IMR-90 (cell line): ENCODE data around the gene GUCY1B1. TPM values are rescaled to one million over a fixed set of nuclear protein-coding genes. Genes with fewer than 3 reads are reported as not detected.

ENCODE experiments used
- ATAC-seq: fragments of 200-7000 bp; cut with Tn5 transposase; 2 replicates; pipeline ENCODE4 v1.9.1; 2020; ENCODE audit warnings: low read depth, mild to moderate bottlenecking, moderate library complexity
- BruUV-seq: library from RNA; stranded (reverse); fragments of 400-500 nt; replicated peaks from 2 replicates; lab custom pipeline; 2021; lab: Mats Ljungman, UMichigan
- CTCF ChIA-PET: fragments of 300-600 bp; formaldehyde crosslinking; extraction: SDS; loops from one replicate; lab custom pipeline; 2021; ENCODE audit warnings: antibody characterized with exemption; lab: Yijun Ruan, JAX
- POLR2A ChIA-PET: fragments of 300-600 bp; sonication (Branson Sonifier 250); formaldehyde crosslinking; loops from one replicate; lab custom pipeline; 2022; ENCODE audit warnings: antibody characterized with exemption; ENCODE audit not compliant: unreplicated experiment; lab: Charles Lee
- DNase-seq: peaks from one replicate; pipeline ENCODE4 v3.0.0; 2013
- H2AFZ ChIP-seq: replicated peaks from 2 replicates; pipeline ENCODE3; 2013; ENCODE audit warnings: low read length, mild to moderate bottlenecking; ENCODE audit not compliant: poor library complexity
- H2AK5ac ChIP-seq: 2 replicates; pipeline ENCODE4 v1.6.1; 2013; ENCODE audit warnings: low read depth, low read length, inconsistent platforms
- H2AK9ac ChIP-seq: replicated peaks from 2 replicates; pipeline ENCODE3; 2013; ENCODE audit warnings: mild to moderate bottlenecking, low read depth, low read length, moderate library complexity; ENCODE audit not compliant: poor library complexity
- H2BK120ac ChIP-seq: 2 replicates; pipeline ENCODE4 v1.6.1; 2013; ENCODE audit warnings: low read depth, low read length, inconsistent platforms
- H2BK15ac ChIP-seq: 3 replicates; pipeline ENCODE4 v1.6.1; 2013; ENCODE audit warnings: low read depth, low read length, inconsistent platforms
- H2BK20ac ChIP-seq: 2 replicates; pipeline ENCODE4 v1.6.1; 2013; ENCODE audit warnings: low read depth, mild to moderate bottlenecking, inconsistent platforms, low read length, moderate library complexity
- H2BK5ac ChIP-seq: 2 replicates; pipeline ENCODE4 v1.6.1; 2013; ENCODE audit warnings: mild to moderate bottlenecking, low read depth, low read length, inconsistent platforms; ENCODE audit not compliant: poor library complexity, severe bottlenecking
- H3K14ac ChIP-seq: replicated peaks from 2 replicates; pipeline ENCODE4 v1.6.1; 2013; ENCODE audit warnings: low read depth, low read length, inconsistent platforms
- H3K18ac ChIP-seq: 2 replicates; pipeline ENCODE4 v1.6.1; 2013; ENCODE audit warnings: low read depth, low read length, control low read depth
- H3K23ac ChIP-seq: 2 replicates; pipeline ENCODE4 v1.6.1; 2013; ENCODE audit warnings: low read depth, low read length, inconsistent platforms
- H3K27ac ChIP-seq: 2 replicates; pipeline ENCODE4 v1.5.1; 2013; ENCODE audit warnings: mild to moderate bottlenecking, control low read depth, low read length; ENCODE audit not compliant: insufficient read depth
- H3K27me3 ChIP-seq: 2 replicates; pipeline ENCODE4 v1.6.1; 2013; ENCODE audit warnings: low read length; ENCODE audit not compliant: control insufficient read depth, insufficient read depth
- H3K36me3 ChIP-seq: 2 replicates; pipeline ENCODE4 v1.6.1; 2013; ENCODE audit warnings: low read length, mixed read lengths; ENCODE audit not compliant: control insufficient read depth, insufficient read depth
- H3K4ac ChIP-seq: 2 replicates; pipeline ENCODE4 v1.6.1; 2013; ENCODE audit warnings: low read depth, low read length, inconsistent platforms
- H3K4me1 ChIP-seq: 2 replicates; pipeline ENCODE4 v1.6.1; 2013; ENCODE audit warnings: low read length, mixed read lengths; ENCODE audit not compliant: control insufficient read depth, insufficient read depth
- H3K4me2 ChIP-seq: 2 replicates; pipeline ENCODE4 v1.6.1; 2013; ENCODE audit warnings: low read depth, mild to moderate bottlenecking, control low read depth, low read length, moderate library complexity
- H3K4me3 ChIP-seq: 2 replicates; pipeline ENCODE4 v1.5.1; 2013; ENCODE audit warnings: low read depth, mild to moderate bottlenecking, control low read depth, low read length, moderate library complexity; ENCODE audit not compliant: insufficient read depth
- H3K56ac ChIP-seq: 2 replicates; pipeline ENCODE4 v1.6.1; 2013; ENCODE audit warnings: low read length, inconsistent platforms; ENCODE audit not compliant: insufficient read depth; ENCODE audit errors: extremely low read depth
- H3K79me1 ChIP-seq, 2 experiments: 2 replicates each; pipeline ENCODE4 v1.6.1; 2013; ENCODE audit warnings: low read length in 2 of 2, inconsistent platforms in 1 of 2, low read depth in 1 of 2
- H3K9ac ChIP-seq: 2 replicates; pipeline ENCODE4 v1.6.1; 2013; ENCODE audit warnings: low read depth, low read length, control low read depth
- H3K9me1 ChIP-seq: 2 replicates; pipeline ENCODE4 v1.6.1; 2013; ENCODE audit warnings: low read length, inconsistent platforms; ENCODE audit not compliant: insufficient read depth
- H3K9me3 ChIP-seq: 2 replicates; pipeline ENCODE4 v1.6.1; 2013; ENCODE audit warnings: low read length; ENCODE audit not compliant: control insufficient read depth, insufficient read depth
- H4K20me1 ChIP-seq: 2 replicates; pipeline ENCODE4 v1.6.1; 2013; ENCODE audit warnings: low read length, inconsistent platforms; ENCODE audit not compliant: insufficient read depth
- H4K5ac ChIP-seq: 2 replicates; pipeline ENCODE4 v1.6.1; 2013; ENCODE audit warnings: mild to moderate bottlenecking, low read depth, low read length, control low read depth
- H4K8ac ChIP-seq, 2 experiments: 2 replicates each; pipeline ENCODE4 v1.6.1; 2013; ENCODE audit warnings: low read depth in 2 of 2, low read length in 2 of 2, control low read depth in 1 of 2, inconsistent platforms in 1 of 2
- H4K91ac ChIP-seq: 2 replicates; pipeline ENCODE4 v1.6.1; 2013; ENCODE audit warnings: low read depth, low read length, inconsistent platforms; ENCODE audit not compliant: insufficient read depth
- BHLHE40 ChIP-seq: fragments of 150-350 bp; IDR thresholded peaks from 2 replicates; pipeline ENCODE4 v1.6.1; 2016; ENCODE audit warnings: mild to moderate bottlenecking, low read depth, low read length
- MAZ ChIP-seq: IDR thresholded peaks from 2 replicates; pipeline ENCODE4 v1.6.1; 2012; ENCODE audit warnings: low read depth, mild to moderate bottlenecking, low read length, improper control_type of control experiment, moderate library complexity, borderline replicate concordance
- USF2 ChIP-seq: fragments of 150-350 bp; IDR thresholded peaks from 2 replicates; pipeline ENCODE4 v1.6.1; 2017; ENCODE audit warnings: mild to moderate bottlenecking, antibody characterized with exemption, low read length, low read depth
- WGBS, 2 experiments: methylation state at CpG; one replicate each; pipeline versions ENCODE4 v1.1.5 to v1.1.7; 2013; ENCODE audit warnings: missing lambda C conversion rate in 2 of 2; ENCODE audit not compliant: insufficient read length in 1 of 2; ENCODE audit errors: extremely low coverage in 2 of 2; 5-methylcytosine and 5-hydroxymethylcytosine counted together
- dilution Hi-C: fragments of 300-500 bp; cut with HindIII; formaldehyde crosslinking; loops from one replicate; pipeline ENCODE4 v1.14.3; 2018; ENCODE audit warnings: low sequenced_read_pairs; ENCODE audit not compliant: unreplicated experiment
- in situ Hi-C: fragments of 300-500 bp; cut with MboI; formaldehyde crosslinking; loops from 3 replicates; pipeline ENCODE4 v1.14.3; 2019; ENCODE audit warnings: low sequenced_read_pairs, inconsistent platforms, mixed read lengths
- intact Hi-C: fragments of 100-400 bp; cut with micrococcal nuclease; formaldehyde crosslinking; loops from 2 replicates; pipeline ENCODE4 v1.10.0; 2022
- polyA plus RNA-seq, 3 experiments: library from polyadenylated mRNA; depleted of rRNA; stranded (reverse); fragments of >200 nt; gene quantifications; 2 replicates each; pipeline ENCODE4 v1.2.3, GENCODE V29; 2012; ENCODE audit warnings: low replicate concordance in 1 of 3
- total RNA-seq: library from RNA; depleted of rRNA; stranded (reverse); fragments of >200 nt; gene quantifications from 2 replicates; pipeline ENCODE4 v1.2.3, GENCODE V29; 2012

The GUCY1B1 gene
- total and polyA plus RNA-seq, 2 of the 4 experiments (the other 2 are of a cell fraction), result 2.9 to 3.8 TPM

- intact Hi-C loops (loop anchor here (5.0 kb wide), 1 partner anchor 99 kb away; the partner anchor contains the start of gene GUCY1A1), dilution Hi-C loops (no loop called here), in situ Hi-C loops (no loop called here)
- no peak overlapping the region for H3K9ac ChIP-seq
- H3K4me1 ChIP-seq, result peaks cover 4% of the 10 kb centered on the region; the same call in 1 of the 2 replicates
- H3K79me1 ChIP-seq, result no peaks in the 10 kb centered on the region
- no peak overlapping the region for H2AK5ac ChIP-seq
- no peak for TF ChIP-seq MAZ
- TF ChIP-seq BHLHE40, result no peak
- TF ChIP-seq USF2, result no peak
- H3K4ac ChIP-seq, result no peak overlapping the region
- H3K18ac ChIP-seq, result no peak overlapping the region
- H3K27ac ChIP-seq, result no peak overlapping the region
- BruUV-seq, result no TSS peak
- no peak overlapping the region for H2BK15ac ChIP-seq
- H4K20me1 ChIP-seq, result no peaks in the 10 kb centered on the region
- H2BK120ac ChIP-seq, result no peak overlapping the region
- no peak overlapping the region for H3K4me3 ChIP-seq
- H3K4me2 ChIP-seq, result no peak overlapping the region
- no peak overlapping the region for H2BK5ac ChIP-seq
- no peak overlapping the region for H2AK9ac ChIP-seq
- no peak overlapping the region for H2AFZ ChIP-seq
- CTCF ChIA-PET, result no interaction called here
- no peak overlapping the region for H4K91ac ChIP-seq
- no CpG with 5 or more reads among the region's 2 CpGs for WGBS, 2 experiments
- no peak overlapping the region for H4K8ac ChIP-seq
- H3K9me1 ChIP-seq, result no peaks in the 10 kb centered on the region
- no peak overlapping the region for H3K23ac ChIP-seq
- no peak overlapping the region for H3K14ac ChIP-seq
- no peaks in the 10 kb centered on the region for H3K27me3 ChIP-seq
- H3K56ac ChIP-seq, result no peak overlapping the region
- H4K5ac ChIP-seq, result no peak overlapping the region
- H3K36me3 ChIP-seq, result no peaks in the 10 kb centered on the region; the same call in 1 of the 2 replicates
- no peaks in the 10 kb centered on the region for H3K9me3 ChIP-seq
- no peak overlapping the region for H2BK20ac ChIP-seq
- DNase-seq (no peak), ATAC-seq (no peak)
- POLR2A ChIA-PET, result no interaction called here
Observed at GRCh38 chr4:155766622-155767021, 7.8 kb downstream of the GUCY1B1 start.
